Measurements from ENCODE around the gene ESR2. TPM values are rescaled to one million over a fixed set of nuclear protein-coding genes. Genes with fewer than 3 reads are reported as not detected.
A peak's percentile ranks its signal among the peaks of the same experiment; 100 is the strongest.
"Not testable (repeated sequence)": the region's sequence is repeated elsewhere in the genome, so short reads cannot be mapped to it uniquely, and the experiment has no call there.

ESR2 gene
- total RNA-seq, 2 donors from 2014 or later: 0.29 to 0.42 TPM

GRCh38 chr14:64212666-64213065 lies 81.5 kb downstream of the ESR2 start:
- ATAC-seq (no peak), DNase-seq (no peak)
- H3K27ac Mint-ChIP-seq: peak overlapping the region; percentile 2
- H3K9me3 ChIP-seq (ENCODE audit: control insufficient read depth, low read length, poor library complexity, severe bottlenecking): no peaks in the 10 kb centered on the region
- H3K36me3 Mint-ChIP-seq (ENCODE audit: low read depth): peaks cover 9% of the 10 kb centered on the region
- H3K27me3 Mint-ChIP-seq: no peaks in the 10 kb centered on the region
- no peak overlapping the region for H3K4me3 Mint-ChIP-seq
- peaks cover 5% of the 10 kb centered on the region for H3K4me1 Mint-ChIP-seq

- H3K27me3 Mint-ChIP-seq; H3K36me3 Mint-ChIP-seq (ENCODE audit: low read depth); DNase-seq; H3K4me1 Mint-ChIP-seq; ATAC-seq; H3K9me3 ChIP-seq (ENCODE audit: control insufficient read depth, low read length, poor library complexity, severe bottlenecking): not testable (repeated sequence)
- Mint-ChIP-seq H3K4me3 (peak overlapping the region; percentile 50), H3K27ac (peak overlapping the region; percentile 77)
Observed at GRCh38 chr14:64210912-64211311, 83.3 kb downstream of the ESR2 start.

- H3K27ac Mint-ChIP-seq: no peak overlapping the region
- no peaks in the 10 kb centered on the region for H3K27me3 Mint-ChIP-seq
- no peak overlapping the region for H3K4me3 Mint-ChIP-seq
- DNase-seq: no peak
- H3K36me3 Mint-ChIP-seq (ENCODE audit: low read depth): peaks cover 9% of the 10 kb centered on the region
- ATAC-seq: no peak
- H3K4me1 Mint-ChIP-seq: peaks cover 10% of the 10 kb centered on the region
- no peaks in the 10 kb centered on the region for H3K9me3 ChIP-seq (ENCODE audit: control insufficient read depth, low read length, poor library complexity, severe bottlenecking)
Observed at GRCh38 chr14:64210216-64210615, 84.0 kb downstream of the ESR2 start.

- Mint-ChIP-seq H3K4me1 (peaks cover 10% of the 10 kb centered on the region), H3K27me3 (no peaks in the 10 kb centered on the region), H3K36me3 (ENCODE audit: low read depth) (peaks cover 9% of the 10 kb centered on the region), H3K27ac (peak overlapping the region; percentile 19), H3K4me3 (no peak overlapping the region)
- DNase-seq: no peak
- H3K9me3 ChIP-seq (ENCODE audit: control insufficient read depth, low read length, poor library complexity, severe bottlenecking): no peaks in the 10 kb centered on the region
- peak; percentile 36 for ATAC-seq
Observed at GRCh38 chr14:64209444-64210131, 84.6 kb downstream of the ESR2 start.

- Mint-ChIP-seq H3K27ac (peak overlapping the region; percentile 19), H3K36me3 (ENCODE audit: low read depth) (peaks cover 9% of the 10 kb centered on the region), H3K4me3 (no peak overlapping the region), H3K27me3 (no peaks in the 10 kb centered on the region), H3K4me1 (peaks cover 10% of the 10 kb centered on the region)
- H3K9me3 ChIP-seq (ENCODE audit: control insufficient read depth, low read length, poor library complexity, severe bottlenecking): no peaks in the 10 kb centered on the region
- DNase-seq (no peak), ATAC-seq (no peak)
Observed at GRCh38 chr14:64208981-64209380, 85.2 kb downstream of the ESR2 start.

- Mint-ChIP-seq H3K36me3 (ENCODE audit: low read depth) (peaks cover 9% of the 10 kb centered on the region), H3K27me3 (no peaks in the 10 kb centered on the region), H3K27ac (peak overlapping the region; percentile 19)
Observed at GRCh38 chr14:64208261-64208660, 85.9 kb downstream of the ESR2 start.

GRCh38 chr14:64203366-64204006 lies 90.7 kb downstream of the ESR2 start:
- peaks cover 16% of the 10 kb centered on the region for H3K4me1 Mint-ChIP-seq
- peaks cover 6% of the 10 kb centered on the region for H3K36me3 Mint-ChIP-seq (ENCODE audit: low read depth)
- ATAC-seq: no peak

More at GRCh38 chr14:64208261-64208660, 85.9 kb downstream of the ESR2 start:
- ATAC-seq (no peak), DNase-seq (no peak)
- Mint-ChIP-seq H3K4me1 (peaks cover 10% of the 10 kb centered on the region), H3K4me3 (no peak overlapping the region)
- no peaks in the 10 kb centered on the region for H3K9me3 ChIP-seq (ENCODE audit: control insufficient read depth, low read length, poor library complexity, severe bottlenecking)

GRCh38 chr14:64202716-64203115 lies 91.5 kb downstream of the ESR2 start:
- H3K27ac Mint-ChIP-seq: no peak overlapping the region
- DNase-seq (no peak), ATAC-seq (no peak)
- H3K4me1 Mint-ChIP-seq: peaks cover 16% of the 10 kb centered on the region
- H3K27me3 Mint-ChIP-seq: no peaks in the 10 kb centered on the region
- no peak overlapping the region for H3K4me3 Mint-ChIP-seq
- no peaks in the 10 kb centered on the region for H3K9me3 ChIP-seq (ENCODE audit: control insufficient read depth, low read length, poor library complexity, severe bottlenecking)
- H3K36me3 Mint-ChIP-seq (ENCODE audit: low read depth): peaks cover 6% of the 10 kb centered on the region

More at GRCh38 chr14:64203366-64204006, 90.7 kb downstream of the ESR2 start:
- DNase-seq: no peak
- no peaks in the 10 kb centered on the region for H3K9me3 ChIP-seq (ENCODE audit: control insufficient read depth, low read length, poor library complexity, severe bottlenecking)
- peak overlapping the region; percentile 19 for H3K27ac Mint-ChIP-seq
- H3K27me3 Mint-ChIP-seq: no peaks in the 10 kb centered on the region
- no peak overlapping the region for H3K4me3 Mint-ChIP-seq

GRCh38 chr14:64201921-64202545 lies 92.1 kb downstream of the ESR2 start:
- H3K4me1 Mint-ChIP-seq: peaks cover 19% of the 10 kb centered on the region
- H3K4me3 Mint-ChIP-seq: no peak overlapping the region
- no peak overlapping the region for H3K27ac Mint-ChIP-seq
- H3K36me3 Mint-ChIP-seq (ENCODE audit: low read depth): peaks cover 8% of the 10 kb centered on the region
- ATAC-seq: no peak
- H3K9me3 ChIP-seq (ENCODE audit: control insufficient read depth, low read length, poor library complexity, severe bottlenecking): no peaks in the 10 kb centered on the region
- DNase-seq: no peak
- no peaks in the 10 kb centered on the region for H3K27me3 Mint-ChIP-seq

- DNase-seq (no peak), ATAC-seq (no peak)
- no peaks in the 10 kb centered on the region for H3K9me3 ChIP-seq (ENCODE audit: control insufficient read depth, low read length, poor library complexity, severe bottlenecking)
- no peak overlapping the region for H3K4me3 Mint-ChIP-seq
- H3K36me3 Mint-ChIP-seq (ENCODE audit: low read depth): peaks cover 9% of the 10 kb centered on the region
- H3K27me3 Mint-ChIP-seq: no peaks in the 10 kb centered on the region
- no peak overlapping the region for H3K27ac Mint-ChIP-seq
- peaks cover 23% of the 10 kb centered on the region for H3K4me1 Mint-ChIP-seq
Observed at GRCh38 chr14:64201296-64201695, 92.9 kb downstream of the ESR2 start.

- peaks cover 5% of the 10 kb centered on the region for H3K36me3 Mint-ChIP-seq (ENCODE audit: low read depth)
- H3K4me3 Mint-ChIP-seq: no peak overlapping the region
- H3K27me3 Mint-ChIP-seq: no peaks in the 10 kb centered on the region
- no peak for DNase-seq
- H3K4me1 Mint-ChIP-seq: peaks cover 26% of the 10 kb centered on the region
- H3K27ac Mint-ChIP-seq: no peak overlapping the region
- H3K9me3 ChIP-seq (ENCODE audit: control insufficient read depth, low read length, poor library complexity, severe bottlenecking): no peaks in the 10 kb centered on the region
- ATAC-seq: no peak
Observed at GRCh38 chr14:64200170-64200569, 94.0 kb downstream of the ESR2 start.

- Mint-ChIP-seq H3K27me3 (no peaks in the 10 kb centered on the region), H3K27ac (peak overlapping the region; percentile 98), H3K36me3 (ENCODE audit: low read depth) (peaks cover 5% of the 10 kb centered on the region), H3K4me3 (peak overlapping the region; percentile 49), H3K4me1 (peaks cover 42% of the 10 kb centered on the region)
- no peak for ATAC-seq
- DNase-seq: no peak
- H3K9me3 ChIP-seq (ENCODE audit: control insufficient read depth, low read length, poor library complexity, severe bottlenecking): no peaks in the 10 kb centered on the region
Observed at GRCh38 chr14:64198486-64198885, 95.7 kb downstream of the ESR2 start.

GRCh38 chr14:64197996-64198395 lies 96.2 kb downstream of the ESR2 start:
- Mint-ChIP-seq H3K4me1 (peaks cover 42% of the 10 kb centered on the region), H3K4me3 (no peak overlapping the region), H3K36me3 (ENCODE audit: low read depth) (peaks cover 5% of the 10 kb centered on the region), H3K27ac (peak overlapping the region; percentile 98), H3K27me3 (no peaks in the 10 kb centered on the region)
- H3K9me3 ChIP-seq (ENCODE audit: control insufficient read depth, low read length, poor library complexity, severe bottlenecking): no peaks in the 10 kb centered on the region
- ATAC-seq (no peak), DNase-seq (no peak)
